HepG2 (cell line): ENCODE results near the gene TMEM129. TPM values are rescaled to one million over a fixed set of nuclear protein-coding genes. Genes with fewer than 3 reads are reported as not detected.

Source experiments
- AKAP8 ChIP-seq: sonication (generic); formaldehyde crosslinking; IDR thresholded peaks from 2 replicates; pipeline ENCODE4 v1.5.1; 2020; ENCODE audit warnings: mild to moderate bottlenecking, missing genetic modification reagents
- CEBPG ChIP-seq: IDR thresholded peaks from 2 replicates; pipeline ENCODE4 v1.6.1; 2016
- MTF2 ChIP-seq: sonication (generic); formaldehyde crosslinking; IDR thresholded peaks from 2 replicates; pipeline ENCODE4 v1.5.0; 2020; ENCODE audit warnings: missing genetic modification reagents, borderline replicate concordance
- POLR2AphosphoS2 ChIP-seq: IDR thresholded peaks from 2 replicates; pipeline ENCODE4 v1.6.1; 2011; ENCODE audit warnings: low read depth, low read length, improper control_type of control experiment
- TCF12 ChIP-seq, 2 experiments: fragments of 450-650 bp in 1 of 2; sonication (generic) in 1 of 2; formaldehyde crosslinking in 1 of 2; IDR thresholded peaks; 2 replicates each; pipeline versions ENCODE4 v1.6.1 to v1.8.0; 2017 to 2022; ENCODE audit warnings: antibody characterized with exemption in 1 of 2, mild to moderate bottlenecking in 1 of 2, missing genetic modification reagents in 1 of 2, moderate library complexity in 1 of 2
- TEAD2 ChIP-seq: sonication (generic); formaldehyde crosslinking; IDR thresholded peaks from 2 replicates; pipeline ENCODE4 v1.9.0; 2021; ENCODE audit warnings: missing genetic modification reagents
- ZNF670 ChIP-seq: sonication (generic); formaldehyde crosslinking; IDR thresholded peaks from 2 replicates; pipeline ENCODE4 v1.8.0; 2022; ENCODE audit warnings: mild to moderate bottlenecking, missing genetic modification reagents, borderline replicate concordance
- ZNF7 ChIP-seq: IDR thresholded peaks from 2 replicates; pipeline ENCODE4 v1.6.1; 2016; ENCODE audit warnings: missing biosample characterization, missing genetic modification reagents
- ZNF703 ChIP-seq: sonication (generic); formaldehyde crosslinking; IDR thresholded peaks from 2 replicates; pipeline ENCODE4 v1.5.1; 2020; ENCODE audit warnings: missing genetic modification reagents, mild to moderate bottlenecking, moderate library complexity, borderline replicate concordance
- ZNF790 ChIP-seq: sonication (generic); formaldehyde crosslinking; IDR thresholded peaks from 2 replicates; pipeline ENCODE4 v1.8.0; 2022; ENCODE audit warnings: missing genetic modification reagents, mild to moderate bottlenecking, borderline replicate concordance
- polyA plus RNA-seq, 8 experiments: library from polyadenylated mRNA; depleted of rRNA in 3 of 8; stranded (reverse) in 7 of 8; unstranded in 1 of 8; fragments of >200 nt; fragmentation: Illumina TruSeq in 4 of 8; extraction: Trizol in 4 of 8; gene quantifications; 2 replicates each; pipeline versions ENCODE4 v1.2.1 to v1.2.3, GENCODE V29; 2011 to 2016; ENCODE audit warnings: low read depth in 4 of 8, missing spikeins in 1 of 8, mixed read lengths in 1 of 8; ENCODE audit not compliant: insufficient read depth in 1 of 8
- total RNA-seq, 5 experiments: library from RNA; depleted of rRNA; stranded (reverse); fragments of >200 nt; fragmentation: Illumina TruSeq; extraction: Trizol; gene quantifications; 2 replicates each; pipeline ENCODE4 v1.2.3, GENCODE V29; 2016; ENCODE audit warnings: low read depth in 1 of 5
- TF ChIP-seq, protein P1 (sequence below): sonication (generic); formaldehyde crosslinking; IDR thresholded peaks from 2 replicates; pipeline ENCODE4 v1.9.0; 2021; ENCODE audit warnings: mild to moderate bottlenecking, missing genetic modification reagents
- TF ChIP-seq, protein P2 (sequence below): sonication (generic); formaldehyde crosslinking; IDR thresholded peaks from 2 replicates; pipeline ENCODE4 v1.4.0; 2020; ENCODE audit warnings: missing genetic modification reagents, borderline replicate concordance
- TF ChIP-seq, protein P3 (sequence below): sonication (generic); formaldehyde crosslinking; IDR thresholded peaks from 2 replicates; pipeline ENCODE4 v1.5.1; 2020; ENCODE audit warnings: mild to moderate bottlenecking, missing genetic modification reagents, moderate library complexity
- TF ChIP-seq, protein P4 (sequence below): sonication (generic); formaldehyde crosslinking; IDR thresholded peaks from 2 replicates; pipeline ENCODE4 v1.8.1; 2023; ENCODE audit warnings: mild to moderate bottlenecking, missing genetic modification reagents
- TF ChIP-seq, protein P5 (sequence below): sonication (generic); formaldehyde crosslinking; conservative IDR thresholded peaks from 2 replicates; pipeline ENCODE4 v1.4.0; 2020; ENCODE audit warnings: missing genetic modification reagents

Gene TMEM129
- total and polyA plus RNA-seq, 2 of the 13 experiments (the other 11 are each of a cell fraction or from before 2014, with no cell fraction given), result 19.0 to 25.8 TPM

DNA sequence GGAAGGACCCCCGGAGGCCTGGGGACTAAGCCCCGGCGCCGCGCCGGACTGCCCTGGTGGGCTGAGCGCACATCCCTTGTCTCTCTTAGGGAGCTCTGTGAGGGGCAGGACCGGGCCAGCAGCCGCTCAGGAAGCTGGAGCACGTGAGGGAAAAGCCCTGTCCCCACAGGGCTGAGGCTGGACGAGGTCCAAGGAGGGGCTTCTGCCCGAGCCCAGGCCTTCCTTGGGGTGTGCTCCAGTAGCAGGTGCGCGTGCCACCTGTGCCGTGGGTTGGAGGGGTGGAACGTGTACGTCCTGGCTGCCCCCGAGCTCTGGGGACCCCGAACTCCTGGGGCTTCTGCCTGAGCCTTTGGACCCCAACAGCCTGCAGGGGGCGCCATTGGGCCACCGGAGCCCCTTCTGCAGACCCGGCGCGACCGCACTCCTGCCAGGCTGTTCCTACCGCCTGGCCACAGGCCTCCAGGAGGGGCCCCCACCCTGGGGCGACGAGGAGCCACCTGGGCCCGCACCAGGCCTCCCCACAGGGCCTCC is 27.4 kb upstream of the TMEM129 start (continued):
- TF ChIP-seq, protein P1, sequence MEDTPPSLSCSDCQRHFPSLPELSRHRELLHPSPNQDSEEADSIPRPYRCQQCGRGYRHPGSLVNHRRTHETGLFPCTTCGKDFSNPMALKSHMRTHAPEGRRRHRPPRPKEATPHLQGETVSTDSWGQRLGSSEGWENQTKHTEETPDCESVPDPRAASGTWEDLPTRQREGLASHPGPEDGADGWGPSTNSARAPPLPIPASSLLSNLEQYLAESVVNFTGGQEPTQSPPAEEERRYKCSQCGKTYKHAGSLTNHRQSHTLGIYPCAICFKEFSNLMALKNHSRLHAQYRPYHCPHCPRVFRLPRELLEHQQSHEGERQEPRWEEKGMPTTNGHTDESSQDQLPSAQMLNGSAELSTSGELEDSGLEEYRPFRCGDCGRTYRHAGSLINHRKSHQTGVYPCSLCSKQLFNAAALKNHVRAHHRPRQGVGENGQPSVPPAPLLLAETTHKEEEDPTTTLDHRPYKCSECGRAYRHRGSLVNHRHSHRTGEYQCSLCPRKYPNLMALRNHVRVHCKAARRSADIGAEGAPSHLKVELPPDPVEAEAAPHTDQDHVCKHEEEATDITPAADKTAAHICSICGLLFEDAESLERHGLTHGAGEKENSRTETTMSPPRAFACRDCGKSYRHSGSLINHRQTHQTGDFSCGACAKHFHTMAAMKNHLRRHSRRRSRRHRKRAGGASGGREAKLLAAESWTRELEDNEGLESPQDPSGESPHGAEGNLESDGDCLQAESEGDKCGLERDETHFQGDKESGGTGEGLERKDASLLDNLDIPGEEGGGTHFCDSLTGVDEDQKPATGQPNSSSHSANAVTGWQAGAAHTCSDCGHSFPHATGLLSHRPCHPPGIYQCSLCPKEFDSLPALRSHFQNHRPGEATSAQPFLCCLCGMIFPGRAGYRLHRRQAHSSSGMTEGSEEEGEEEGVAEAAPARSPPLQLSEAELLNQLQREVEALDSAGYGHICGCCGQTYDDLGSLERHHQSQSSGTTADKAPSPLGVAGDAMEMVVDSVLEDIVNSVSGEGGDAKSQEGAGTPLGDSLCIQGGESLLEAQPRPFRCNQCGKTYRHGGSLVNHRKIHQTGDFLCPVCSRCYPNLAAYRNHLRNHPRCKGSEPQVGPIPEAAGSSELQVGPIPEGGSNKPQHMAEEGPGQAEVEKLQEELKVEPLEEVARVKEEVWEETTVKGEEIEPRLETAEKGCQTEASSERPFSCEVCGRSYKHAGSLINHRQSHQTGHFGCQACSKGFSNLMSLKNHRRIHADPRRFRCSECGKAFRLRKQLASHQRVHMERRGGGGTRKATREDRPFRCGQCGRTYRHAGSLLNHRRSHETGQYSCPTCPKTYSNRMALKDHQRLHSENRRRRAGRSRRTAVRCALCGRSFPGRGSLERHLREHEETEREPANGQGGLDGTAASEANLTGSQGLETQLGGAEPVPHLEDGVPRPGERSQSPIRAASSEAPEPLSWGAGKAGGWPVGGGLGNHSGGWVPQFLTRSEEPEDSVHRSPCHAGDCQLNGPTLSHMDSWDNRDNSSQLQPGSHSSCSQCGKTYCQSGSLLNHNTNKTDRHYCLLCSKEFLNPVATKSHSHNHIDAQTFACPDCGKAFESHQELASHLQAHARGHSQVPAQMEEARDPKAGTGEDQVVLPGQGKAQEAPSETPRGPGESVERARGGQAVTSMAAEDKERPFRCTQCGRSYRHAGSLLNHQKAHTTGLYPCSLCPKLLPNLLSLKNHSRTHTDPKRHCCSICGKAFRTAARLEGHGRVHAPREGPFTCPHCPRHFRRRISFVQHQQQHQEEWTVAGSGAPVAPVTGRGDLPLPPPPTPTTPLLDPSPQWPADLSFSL (CRISPR knock-in tag), result no peak
- TF ChIP-seq TEAD2 (CRISPR knock-in tag) (no peak), ZNF670 (CRISPR knock-in tag) (no peak), CEBPG (CRISPR knock-in tag) (no peak), POLR2AphosphoS2 (no peak), ZNF790 (no peak), ZNF7 (CRISPR knock-in tag) (no peak), MTF2 (CRISPR knock-in tag) (no peak), AKAP8 (peak; percentile 66; the same call in 1 of the 2 replicates), ZNF703 (no peak), TCF12 (IDR thresholded peaks at IDR 0.05) (no peak), TCF12 (CRISPR knock-in tag; IDR thresholded peaks at IDR 0.05) (no peak)
- TF ChIP-seq, protein P2, sequence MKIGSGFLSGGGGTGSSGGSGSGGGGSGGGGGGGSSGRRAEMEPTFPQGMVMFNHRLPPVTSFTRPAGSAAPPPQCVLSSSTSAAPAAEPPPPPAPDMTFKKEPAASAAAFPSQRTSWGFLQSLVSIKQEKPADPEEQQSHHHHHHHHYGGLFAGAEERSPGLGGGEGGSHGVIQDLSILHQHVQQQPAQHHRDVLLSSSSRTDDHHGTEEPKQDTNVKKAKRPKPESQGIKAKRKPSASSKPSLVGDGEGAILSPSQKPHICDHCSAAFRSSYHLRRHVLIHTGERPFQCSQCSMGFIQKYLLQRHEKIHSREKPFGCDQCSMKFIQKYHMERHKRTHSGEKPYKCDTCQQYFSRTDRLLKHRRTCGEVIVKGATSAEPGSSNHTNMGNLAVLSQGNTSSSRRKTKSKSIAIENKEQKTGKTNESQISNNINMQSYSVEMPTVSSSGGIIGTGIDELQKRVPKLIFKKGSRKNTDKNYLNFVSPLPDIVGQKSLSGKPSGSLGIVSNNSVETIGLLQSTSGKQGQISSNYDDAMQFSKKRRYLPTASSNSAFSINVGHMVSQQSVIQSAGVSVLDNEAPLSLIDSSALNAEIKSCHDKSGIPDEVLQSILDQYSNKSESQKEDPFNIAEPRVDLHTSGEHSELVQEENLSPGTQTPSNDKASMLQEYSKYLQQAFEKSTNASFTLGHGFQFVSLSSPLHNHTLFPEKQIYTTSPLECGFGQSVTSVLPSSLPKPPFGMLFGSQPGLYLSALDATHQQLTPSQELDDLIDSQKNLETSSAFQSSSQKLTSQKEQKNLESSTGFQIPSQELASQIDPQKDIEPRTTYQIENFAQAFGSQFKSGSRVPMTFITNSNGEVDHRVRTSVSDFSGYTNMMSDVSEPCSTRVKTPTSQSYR, result no peak; the same call in 1 of the 2 replicates
- TF ChIP-seq, protein P3, sequence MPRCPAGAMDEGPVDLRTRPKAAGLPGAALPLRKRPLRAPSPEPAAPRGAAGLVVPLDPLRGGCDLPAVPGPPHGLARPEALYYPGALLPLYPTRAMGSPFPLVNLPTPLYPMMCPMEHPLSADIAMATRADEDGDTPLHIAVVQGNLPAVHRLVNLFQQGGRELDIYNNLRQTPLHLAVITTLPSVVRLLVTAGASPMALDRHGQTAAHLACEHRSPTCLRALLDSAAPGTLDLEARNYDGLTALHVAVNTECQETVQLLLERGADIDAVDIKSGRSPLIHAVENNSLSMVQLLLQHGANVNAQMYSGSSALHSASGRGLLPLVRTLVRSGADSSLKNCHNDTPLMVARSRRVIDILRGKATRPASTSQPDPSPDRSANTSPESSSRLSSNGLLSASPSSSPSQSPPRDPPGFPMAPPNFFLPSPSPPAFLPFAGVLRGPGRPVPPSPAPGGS (CRISPR knock-in tag), result no peak
- TF ChIP-seq, protein P4, sequence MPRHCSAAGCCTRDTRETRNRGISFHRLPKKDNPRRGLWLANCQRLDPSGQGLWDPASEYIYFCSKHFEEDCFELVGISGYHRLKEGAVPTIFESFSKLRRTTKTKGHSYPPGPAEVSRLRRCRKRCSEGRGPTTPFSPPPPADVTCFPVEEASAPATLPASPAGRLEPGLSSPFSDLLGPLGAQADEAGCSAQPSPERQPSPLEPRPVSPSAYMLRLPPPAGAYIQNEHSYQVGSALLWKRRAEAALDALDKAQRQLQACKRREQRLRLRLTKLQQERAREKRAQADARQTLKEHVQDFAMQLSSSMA (CRISPR knock-in tag), result no peak
- TF ChIP-seq, protein P5, sequence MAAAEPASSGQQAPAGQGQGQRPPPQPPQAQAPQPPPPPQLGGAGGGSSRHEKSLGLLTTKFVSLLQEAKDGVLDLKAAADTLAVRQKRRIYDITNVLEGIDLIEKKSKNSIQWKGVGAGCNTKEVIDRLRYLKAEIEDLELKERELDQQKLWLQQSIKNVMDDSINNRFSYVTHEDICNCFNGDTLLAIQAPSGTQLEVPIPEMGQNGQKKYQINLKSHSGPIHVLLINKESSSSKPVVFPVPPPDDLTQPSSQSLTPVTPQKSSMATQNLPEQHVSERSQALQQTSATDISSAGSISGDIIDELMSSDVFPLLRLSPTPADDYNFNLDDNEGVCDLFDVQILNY, result no peak
